Right lung (tissue), 5 donors: ENCODE data around the gene KRTAP4-7. TPM values are rescaled to one million over a fixed set of nuclear protein-coding genes. Genes with fewer than 3 reads are reported as not detected.
"Not testable (repeated sequence)": the region's sequence is repeated elsewhere in the genome, so short reads cannot be mapped to it uniquely, and the experiment has no call there.

ENCODE experiments used
- DNase-seq, 2 donors: peaks; one replicate each; pipeline ENCODE4 v3.0.0-alpha.2; 2013
- polyA plus RNA-seq, 5 donors: library from polyadenylated mRNA; unstranded; fragments of 120-200 nt; gene quantifications; one replicate each; pipeline versions ENCODE4 v1.2.1 to v1.2.3, GENCODE V29; 2013; ENCODE audit warnings: inconsistent platforms in 1 of 5, low replicate concordance in 1 of 5; ENCODE audit not compliant: insufficient read length in 5 of 5, insufficient read depth in 1 of 5

Gene KRTAP4-7
- polyA plus RNA-seq, 5 donors: not detected

DNA sequence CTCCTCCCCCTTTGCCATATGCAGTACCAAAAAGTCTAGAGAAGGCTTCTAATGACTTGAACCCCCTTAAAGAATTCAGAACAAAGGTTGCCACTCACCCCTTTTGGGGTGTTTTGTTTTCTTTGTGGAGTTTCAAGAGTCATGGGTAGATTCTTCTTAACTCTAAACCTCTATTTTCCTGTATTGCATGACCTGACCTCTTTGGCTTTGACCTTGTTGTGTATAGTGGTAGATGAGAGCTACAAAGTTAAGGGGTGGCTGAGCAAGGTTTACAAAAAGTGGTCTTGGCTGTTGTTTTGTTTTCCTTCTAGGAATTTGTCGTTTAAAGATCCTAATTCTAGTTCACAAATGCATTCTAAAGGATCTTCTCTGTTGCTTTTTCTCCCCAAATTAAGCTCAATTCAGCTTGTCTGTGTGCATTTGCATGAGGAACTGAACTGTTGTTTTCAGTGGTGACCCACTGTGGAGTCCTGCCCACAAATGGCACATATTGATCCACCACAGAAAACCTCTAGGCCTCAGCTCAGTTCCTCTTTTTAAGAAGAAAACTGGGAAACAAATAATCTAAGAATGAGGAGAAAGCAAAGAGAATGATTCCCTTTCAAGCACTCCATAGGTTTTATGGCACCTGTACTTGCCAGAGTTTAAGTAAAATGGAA lies 24.9 kb downstream of the KRTAP4-7 start:
- not testable (repeated sequence) for DNase-seq

DNA sequence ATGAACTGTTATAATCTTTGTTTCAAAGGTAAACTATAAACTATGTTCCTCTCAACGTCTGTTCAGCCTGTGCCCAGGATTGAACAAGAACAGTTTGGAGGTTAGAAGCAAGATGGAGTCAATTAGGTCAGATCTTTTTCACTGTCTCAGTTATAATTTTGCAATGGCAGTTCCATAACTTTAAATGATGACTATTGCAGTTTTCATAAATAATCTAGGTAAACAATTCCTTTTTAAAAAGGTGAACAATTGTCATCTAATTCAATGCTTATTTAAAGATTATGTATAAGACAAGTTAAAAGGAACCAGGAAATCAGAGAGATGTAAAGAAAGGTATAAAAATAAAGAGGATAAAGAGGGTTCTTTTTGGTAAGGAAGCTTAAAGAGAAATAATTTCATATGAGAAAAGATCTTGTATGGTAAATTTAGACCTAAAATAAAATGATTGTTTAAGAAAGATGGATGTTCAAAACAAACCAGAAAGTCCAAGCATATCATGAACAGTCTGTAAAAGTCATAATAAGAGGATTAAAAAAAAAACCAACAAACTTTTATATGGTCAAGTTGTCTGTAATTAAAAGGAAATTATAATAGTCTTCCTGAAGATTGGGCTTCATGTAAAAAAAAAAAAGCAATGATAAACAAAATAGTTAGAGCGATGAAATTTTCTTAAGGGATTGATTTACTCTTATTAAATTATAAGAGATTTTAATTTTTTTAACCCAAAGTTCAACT lies 27.4 kb downstream of the KRTAP4-7 start:
- DNase-seq: no peak

DNA sequence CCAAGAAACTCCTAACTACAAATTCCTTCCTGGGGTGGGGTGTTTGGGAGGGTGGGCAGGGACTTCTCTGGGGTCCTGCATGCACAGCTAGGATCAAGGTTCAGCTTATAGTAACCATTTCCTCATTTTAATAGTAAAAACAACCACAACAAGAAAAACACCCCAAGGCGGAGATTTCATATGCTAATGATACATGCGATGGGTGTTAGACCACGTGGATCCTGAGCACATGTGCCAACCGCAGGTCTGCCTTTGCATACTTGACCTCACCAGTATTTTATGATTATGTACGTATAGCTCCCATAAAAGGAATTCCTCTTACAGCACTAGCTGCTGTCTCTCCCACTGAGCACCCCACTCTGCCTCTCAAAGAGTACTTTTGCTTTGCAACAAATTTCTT lies 32.3 kb downstream of the KRTAP4-7 start:
- no peak for DNase-seq

DNA sequence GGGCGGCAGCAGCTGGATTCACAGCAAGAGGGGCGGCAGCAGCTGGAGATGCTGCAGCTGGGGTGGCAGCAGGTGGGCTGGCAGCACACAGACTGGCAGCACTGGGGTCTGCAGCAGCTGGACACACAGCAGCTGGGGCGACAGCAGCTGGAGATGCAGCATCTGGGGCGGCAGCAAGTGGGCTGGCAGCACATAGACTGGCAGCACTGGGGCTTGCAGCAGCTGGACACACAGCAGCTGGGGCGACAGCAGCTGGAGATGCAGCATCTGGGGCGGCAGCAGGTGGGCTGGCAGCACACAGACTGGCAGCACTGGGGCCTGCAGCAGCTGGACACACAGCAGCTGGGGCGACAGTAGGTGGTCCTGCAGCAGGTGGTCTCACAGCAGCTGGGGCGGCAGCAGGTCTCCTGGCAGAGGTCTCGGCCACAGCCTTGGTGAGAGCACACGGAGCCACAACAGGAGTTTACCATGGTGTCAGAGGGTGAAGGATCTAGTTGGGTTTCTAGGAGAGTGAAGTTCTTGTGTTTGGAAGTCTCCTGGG lies 34.0 kb downstream of the KRTAP4-7 start, which contains the start of gene KRTAP4-11:
Gene KRTAP4-11 (minus strand): TSS at position 528 of the 541 bp plus-strand sequence. CDS start 58 bp downstream, at position 470.
- DNase-seq: not testable (repeated sequence)

DNA sequence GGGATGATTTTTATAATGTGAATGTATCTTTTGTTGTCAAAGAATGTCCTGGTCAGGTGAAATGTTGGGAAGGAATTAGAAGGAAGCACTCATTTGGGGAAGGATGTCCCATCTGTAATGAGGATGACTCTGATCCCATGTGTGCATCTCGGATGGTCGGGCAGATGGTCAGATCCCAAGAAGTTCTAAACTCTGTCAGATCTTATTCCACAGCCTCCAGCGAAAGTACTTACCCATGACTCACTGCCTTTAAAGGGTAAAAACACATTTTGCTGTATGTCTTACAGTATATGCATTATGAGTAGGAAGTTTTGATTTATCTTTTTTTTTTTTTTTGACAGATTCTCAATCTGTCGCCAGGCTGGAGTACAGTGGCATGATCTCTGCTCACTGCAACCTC lies 34.8 kb downstream of the KRTAP4-7 start:
- DNase-seq: no peak

DNA sequence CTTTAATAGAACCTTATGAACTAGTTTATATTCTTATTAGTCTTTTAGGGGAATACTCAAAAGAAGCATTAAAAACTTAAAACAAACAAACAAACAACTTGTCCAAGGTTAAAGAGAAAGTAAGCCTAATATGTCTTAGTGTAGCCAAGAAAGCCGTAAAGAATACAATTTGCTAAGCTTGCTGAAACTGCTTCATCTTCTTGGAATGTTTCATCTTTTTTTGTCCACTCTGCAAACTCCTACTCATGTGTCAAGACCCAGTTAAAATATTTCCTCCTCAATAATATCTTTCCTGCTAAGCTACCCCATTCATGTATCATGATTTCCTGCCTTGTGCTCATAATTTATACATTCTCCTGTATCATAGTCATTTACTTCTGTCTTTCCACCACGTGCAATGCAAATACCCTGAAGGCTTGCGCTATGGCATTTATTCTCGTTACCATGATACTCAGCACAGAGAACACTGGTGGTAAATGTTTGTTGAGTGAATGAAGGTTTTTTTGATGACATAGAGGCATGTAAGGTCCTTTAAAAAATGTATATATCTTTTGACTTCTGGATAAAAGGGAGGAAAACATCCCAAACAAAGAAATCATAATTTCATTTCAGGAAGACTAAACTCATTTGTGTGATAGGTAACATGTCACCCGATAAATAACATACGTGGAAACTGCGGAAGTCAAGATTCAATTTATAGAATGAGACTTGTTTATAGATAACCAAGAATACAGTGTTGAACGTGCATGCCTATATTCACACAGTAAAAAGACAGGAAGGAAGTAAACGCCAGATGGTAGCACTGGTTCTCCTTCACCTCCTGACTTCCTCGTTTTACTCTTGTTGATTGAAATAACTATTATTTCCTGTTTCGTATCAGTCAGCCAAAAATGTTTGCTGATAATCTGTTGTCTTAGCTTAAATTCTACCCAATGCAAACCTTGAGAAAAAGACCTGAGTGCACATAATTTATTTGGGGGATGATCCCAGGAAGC lies 36.0 kb downstream of the KRTAP4-7 start:
- not testable (repeated sequence) for DNase-seq

DNA sequence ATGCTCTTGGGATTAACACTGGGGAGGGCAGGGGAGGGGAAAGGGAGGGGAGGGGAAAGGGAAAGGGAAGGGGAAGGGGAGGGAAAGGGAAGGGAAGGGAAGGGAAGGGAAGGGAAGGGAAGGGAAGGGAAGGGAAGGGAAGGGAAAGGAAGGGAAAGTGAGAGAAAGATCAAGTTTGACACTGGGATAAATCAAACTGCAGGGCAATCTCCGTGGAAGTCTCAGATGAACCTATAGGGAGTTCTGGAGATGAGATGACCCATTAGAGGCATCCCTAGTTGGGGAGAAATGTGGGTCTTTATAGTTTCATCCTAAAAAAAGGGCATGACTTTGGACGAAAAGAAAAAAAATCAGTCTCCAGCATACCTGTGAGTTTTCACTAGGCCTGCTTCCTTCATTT lies 37.8 kb downstream of the KRTAP4-7 start:
- no peak for DNase-seq

DNA sequence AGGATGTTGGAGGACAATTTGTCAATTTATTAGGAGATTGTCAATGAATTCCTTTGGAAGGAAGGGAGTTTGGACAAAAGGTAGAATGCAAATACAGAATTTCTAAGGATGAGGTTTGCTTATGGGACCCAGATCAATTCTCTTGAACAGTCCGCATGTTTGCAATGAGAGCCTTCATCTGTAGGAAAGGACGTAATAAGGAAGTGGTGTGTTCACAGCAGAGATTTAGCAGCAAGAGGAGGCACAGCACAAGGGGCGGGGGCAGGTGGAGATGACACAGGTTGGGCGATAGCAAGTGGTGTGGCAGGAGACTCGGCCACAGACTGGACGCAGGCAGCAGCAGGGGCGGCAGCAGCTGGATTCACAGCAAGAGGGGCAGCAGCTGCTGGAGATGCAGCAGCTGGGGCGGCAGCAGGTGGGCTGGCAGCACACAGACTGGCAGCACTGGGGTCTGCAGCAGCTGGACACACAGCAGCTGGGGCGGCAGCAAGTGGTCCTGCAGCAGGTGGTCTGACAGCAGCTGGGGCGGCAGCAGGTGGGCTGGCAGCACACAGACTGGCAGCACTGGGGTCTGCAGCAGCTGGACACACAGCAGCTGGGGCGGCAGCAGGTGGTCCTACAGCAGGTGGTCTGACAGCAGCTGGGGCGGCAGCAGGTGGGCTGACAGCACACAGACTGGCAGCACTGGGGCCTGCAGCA lies 39.5 kb downstream of the KRTAP4-7 start:
- DNase-seq: not testable (repeated sequence)

DNA sequence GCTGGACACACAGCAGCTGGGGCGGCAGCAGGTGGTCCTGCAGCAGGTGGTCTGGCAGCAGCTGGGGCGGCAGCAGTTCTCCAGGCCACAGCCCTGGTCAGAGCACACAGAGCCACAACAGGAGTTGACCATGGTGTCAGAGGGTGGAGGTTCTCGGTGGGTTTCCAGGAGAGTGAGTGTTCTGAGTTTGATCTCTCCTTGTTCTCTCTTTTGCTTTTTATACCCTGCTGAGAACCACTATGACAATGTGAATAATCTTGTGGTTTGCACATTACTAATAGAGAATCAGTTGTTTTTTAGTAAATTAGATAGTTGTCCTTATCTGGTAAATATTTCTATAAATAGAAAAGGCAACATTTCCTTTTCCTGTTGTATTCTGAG lies 40.0 kb downstream of the KRTAP4-7 start, which contains the start of gene KRTAP4-12:
Gene KRTAP4-12 (minus strand): TSS at position 192 of the 381 bp plus-strand sequence. CDS start 60 bp downstream, at position 132.
- not testable (repeated sequence) for DNase-seq

DNA sequence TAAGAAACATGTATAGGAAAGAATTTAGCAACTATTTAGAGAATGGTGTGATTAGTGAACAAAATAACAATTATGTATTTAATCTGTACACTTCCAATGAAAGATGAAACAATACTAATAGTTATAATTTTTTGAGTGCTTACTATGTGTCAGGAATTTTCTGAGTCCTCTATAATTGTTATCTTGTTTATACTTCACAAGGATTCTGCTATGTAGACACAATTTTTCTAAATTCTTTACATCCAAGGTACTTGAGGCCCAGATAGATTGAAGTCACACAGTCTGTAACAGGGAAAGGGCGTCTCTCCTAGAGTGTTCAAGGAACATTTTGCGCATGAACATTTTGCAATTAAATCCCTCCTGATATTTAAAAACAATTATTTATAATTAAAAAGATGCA lies 41.1 kb downstream of the KRTAP4-7 start:
- DNase-seq: no peak

DNA sequence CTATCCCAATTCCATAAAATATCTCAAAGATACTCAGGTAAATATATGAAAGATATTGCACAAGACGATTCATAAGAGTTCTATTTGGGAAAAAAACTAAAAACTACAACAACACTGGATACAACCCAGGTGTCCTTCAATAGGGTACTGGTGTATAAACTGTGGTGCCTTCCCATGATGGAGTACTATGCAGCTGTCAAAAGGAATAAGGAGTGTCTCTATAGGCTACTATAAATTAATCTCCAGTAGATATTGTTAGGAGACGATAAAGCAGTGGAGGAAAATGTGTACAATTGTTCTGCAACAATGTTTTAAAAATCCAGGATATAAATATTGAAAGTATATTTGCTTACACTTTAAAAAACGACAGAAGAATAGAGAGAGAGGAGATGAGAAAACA lies 42.5 kb downstream of the KRTAP4-7 start:
- no peak for DNase-seq

DNA sequence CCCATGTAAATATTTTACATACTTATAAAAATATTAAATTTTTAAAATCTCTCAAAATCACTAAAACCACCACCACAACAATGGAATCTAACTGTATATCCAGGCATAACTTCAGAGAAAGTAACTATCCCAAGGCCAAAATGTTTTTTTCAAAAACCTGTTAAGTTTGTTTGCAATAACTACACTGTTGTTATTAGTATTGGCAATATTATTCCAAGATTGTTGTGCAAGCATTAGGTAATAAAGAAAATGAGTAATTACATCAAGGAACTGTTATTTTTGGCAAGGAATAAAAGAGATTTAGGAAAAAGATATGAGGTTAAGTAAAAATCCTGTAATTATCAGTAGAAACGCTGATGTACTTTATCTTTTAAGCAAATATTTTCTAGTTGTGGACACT lies 43.4 kb downstream of the KRTAP4-7 start:
- no peak for DNase-seq

DNA sequence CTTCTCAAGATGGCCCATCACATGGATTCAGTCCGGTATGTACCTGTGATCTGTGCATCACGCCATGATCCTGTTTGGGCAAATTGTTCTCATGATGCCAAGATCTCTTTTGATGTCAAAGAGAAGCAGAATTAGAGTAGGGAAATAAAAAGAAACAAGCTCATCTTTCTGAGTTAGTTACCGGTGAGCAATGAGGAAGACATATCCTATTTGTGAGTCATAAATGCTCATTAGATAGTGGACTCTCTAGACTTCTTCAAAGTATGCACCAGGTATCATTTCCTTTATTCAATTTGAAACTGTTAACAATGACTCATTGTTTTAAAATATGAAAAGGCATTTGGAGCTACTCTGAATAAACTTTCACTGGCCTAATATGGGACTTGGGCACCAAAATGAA lies 48.0 kb downstream of the KRTAP4-7 start:
- no peak for DNase-seq

DNA sequence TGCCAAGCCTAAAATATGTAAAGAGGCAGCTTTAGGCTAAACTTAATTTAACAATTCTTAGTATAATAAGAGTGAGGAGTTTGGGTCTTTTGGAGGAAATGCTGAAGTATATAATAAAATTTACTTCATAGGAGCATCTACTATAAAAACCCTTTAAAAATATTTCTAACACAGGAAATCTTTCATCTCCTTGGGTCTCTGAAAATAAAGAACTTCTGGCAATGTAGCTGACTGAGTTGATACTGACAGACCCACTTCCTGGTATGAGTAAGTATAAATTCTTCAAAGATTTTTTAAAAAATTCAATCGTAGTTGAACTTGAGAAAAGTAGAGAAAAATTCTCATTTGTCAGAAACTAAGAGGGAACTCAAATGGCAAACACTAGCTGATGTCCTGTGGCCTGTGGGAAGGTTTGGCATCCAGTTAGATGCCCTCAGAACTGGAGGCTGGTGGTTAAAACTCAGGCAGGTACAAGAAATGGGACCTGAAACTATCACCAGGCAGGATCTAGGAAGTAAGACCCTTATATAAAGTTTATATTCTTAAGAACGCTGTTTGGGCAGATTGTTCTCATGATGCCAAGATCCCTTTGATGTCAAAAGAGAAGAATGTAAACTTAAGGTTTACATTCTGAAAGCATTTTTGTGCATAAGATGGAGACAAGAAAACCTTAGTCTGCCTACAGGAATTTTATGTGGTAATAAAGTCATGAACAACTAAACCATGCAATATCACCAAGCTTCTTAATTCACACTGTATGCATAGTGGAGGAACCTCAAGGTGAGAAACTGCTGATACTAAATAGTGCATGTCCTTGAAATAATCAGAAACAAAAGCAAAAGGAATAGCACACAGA lies 50.2 kb downstream of the KRTAP4-7 start:
- DNase-seq: no peak

Other genes starting within 250 kb of the KRTAP4-7 start
- under 1 TPM in 3 of 5 donors, not detected in 2; 0.06 to 0.14 (median 0.13) TPM for gene KRT12, start 216.9 kb upstream of the KRTAP4-7 start, polyA plus RNA-seq
- gene KRT20, start 198.9 kb upstream of the KRTAP4-7 start, polyA plus RNA-seq: not detected
- under 1 TPM in 3 of 5 donors, not detected in 2; 0.18 to 0.35 (median 0.21) TPM for gene KRT23, start 146.5 kb upstream of the KRTAP4-7 start, polyA plus RNA-seq
- gene KRT39, start 117.2 kb upstream of the KRTAP4-7 start, polyA plus RNA-seq: under 1 TPM in 1 of 5 donors, not detected in 4; 0.35 TPM
- under 1 TPM in 2 of 5 donors, not detected in 3; 0.06 to 0.70 TPM for gene KRT40, start 99.8 kb upstream of the KRTAP4-7 start, polyA plus RNA-seq
- gene KRTAP3-3, start 90.0 kb upstream of the KRTAP4-7 start, polyA plus RNA-seq: not detected
- not detected for gene KRTAP3-2, start 84.2 kb upstream of the KRTAP4-7 start, polyA plus RNA-seq
- gene KRTAP3-1, start 75.0 kb upstream of the KRTAP4-7 start, polyA plus RNA-seq: not detected
- not detected for gene KRTAP1-5, start 56.9 kb upstream of the KRTAP4-7 start, polyA plus RNA-seq
- gene KRTAP1-4, start 54.0 kb upstream of the KRTAP4-7 start, polyA plus RNA-seq: not detected
- gene KRTAP1-3, start 49.3 kb upstream of the KRTAP4-7 start, polyA plus RNA-seq: not detected
- gene KRTAP1-1, start 42.7 kb upstream of the KRTAP4-7 start, polyA plus RNA-seq: not detected
- gene KRTAP2-1, start 36.8 kb upstream of the KRTAP4-7 start, polyA plus RNA-seq: not detected
- gene KRTAP2-2, start 28.9 kb upstream of the KRTAP4-7 start, polyA plus RNA-seq: not detected
- not detected for gene KRTAP2-3, start 24.0 kb upstream of the KRTAP4-7 start, polyA plus RNA-seq
- not detected for gene KRTAP2-4, start 18.3 kb upstream of the KRTAP4-7 start, polyA plus RNA-seq
- gene KRTAP4-8, start 14.0 kb downstream of the KRTAP4-7 start, polyA plus RNA-seq: not detected
- not detected for gene KRTAP4-16, start 18.1 kb downstream of the KRTAP4-7 start, polyA plus RNA-seq
- not detected for gene KRTAP4-9, start 21.2 kb downstream of the KRTAP4-7 start, polyA plus RNA-seq
- gene KRTAP4-11, start 34.2 kb downstream of the KRTAP4-7 start, polyA plus RNA-seq: under 1 TPM in 1 of 5 donors, not detected in 4; 0.13 TPM
- gene KRTAP4-12, start 40.0 kb downstream of the KRTAP4-7 start, polyA plus RNA-seq: not detected
- not detected for gene KRTAP4-6, start 56.4 kb downstream of the KRTAP4-7 start, polyA plus RNA-seq
- not detected for gene KRTAP4-5, start 65.7 kb downstream of the KRTAP4-7 start, polyA plus RNA-seq
- not detected for gene KRTAP4-4, start 76.6 kb downstream of the KRTAP4-7 start, polyA plus RNA-seq
- not detected for gene KRTAP4-3, start 84.1 kb downstream of the KRTAP4-7 start, polyA plus RNA-seq
- gene KRTAP4-2, start 94.1 kb downstream of the KRTAP4-7 start, polyA plus RNA-seq: not detected
- not detected for gene KRTAP4-1, start 100.8 kb downstream of the KRTAP4-7 start, polyA plus RNA-seq
- gene KRTAP9-1, start 105.7 kb downstream of the KRTAP4-7 start, polyA plus RNA-seq: not detected
- not detected for gene KRTAP9-2, start 142.5 kb downstream of the KRTAP4-7 start, polyA plus RNA-seq
- gene KRTAP9-3, start 148.3 kb downstream of the KRTAP4-7 start, polyA plus RNA-seq: not detected
- not detected for gene KRTAP9-8, start 153.8 kb downstream of the KRTAP4-7 start, polyA plus RNA-seq
- gene KRTAP9-4, start 165.5 kb downstream of the KRTAP4-7 start, polyA plus RNA-seq: not detected
- gene KRTAP9-9, start 171.2 kb downstream of the KRTAP4-7 start, polyA plus RNA-seq: not detected
- gene KRTAP9-6, start 181.2 kb downstream of the KRTAP4-7 start, polyA plus RNA-seq: under 1 TPM; 0.13 to 0.25 (median 0.18) TPM
- gene KRTAP9-7, start 191.5 kb downstream of the KRTAP4-7 start, polyA plus RNA-seq: not detected
- gene KRTAP29-1, start 218.7 kb downstream of the KRTAP4-7 start, polyA plus RNA-seq: not detected
- gene KRTAP16-1, start 225.2 kb downstream of the KRTAP4-7 start, polyA plus RNA-seq: not detected
- gene KRTAP17-1, start 231.6 kb downstream of the KRTAP4-7 start, polyA plus RNA-seq: not detected